GM18858 (cell line): ENCODE results near the gene LYZL6.
"Not testable (repeated sequence)": the region's sequence is repeated elsewhere in the genome, so short reads cannot be mapped to it uniquely, and the experiment has no call there.

Source experiments
- ATAC-seq: cut with Tn5 transposase; IDR thresholded peaks from one replicate; pipeline ENCODE4 v1.9.1; 2021; ENCODE audit not compliant: unreplicated experiment

LYZL6 gene

DNA sequence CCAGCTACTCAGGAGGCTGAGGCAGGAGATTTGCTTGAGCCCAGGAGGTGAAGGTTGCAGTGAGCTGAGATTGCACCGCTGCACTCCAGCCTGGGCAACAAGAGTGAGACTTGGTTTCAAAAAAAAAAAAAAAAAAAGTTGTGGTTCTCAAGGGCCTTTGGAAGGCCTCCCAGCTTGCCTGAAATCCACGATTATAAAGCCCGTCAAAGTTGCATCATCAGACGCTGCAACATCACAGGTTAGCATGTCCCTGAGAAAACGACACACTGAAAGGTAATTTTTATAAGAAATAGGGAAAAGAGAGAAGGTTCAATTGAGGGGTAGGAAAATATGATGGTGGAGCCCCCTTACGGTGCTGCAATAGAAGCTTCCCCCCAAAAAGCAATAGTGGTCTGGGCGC, 4.6 kb upstream of the LYZL6 start:
- no peak for ATAC-seq

DNA sequence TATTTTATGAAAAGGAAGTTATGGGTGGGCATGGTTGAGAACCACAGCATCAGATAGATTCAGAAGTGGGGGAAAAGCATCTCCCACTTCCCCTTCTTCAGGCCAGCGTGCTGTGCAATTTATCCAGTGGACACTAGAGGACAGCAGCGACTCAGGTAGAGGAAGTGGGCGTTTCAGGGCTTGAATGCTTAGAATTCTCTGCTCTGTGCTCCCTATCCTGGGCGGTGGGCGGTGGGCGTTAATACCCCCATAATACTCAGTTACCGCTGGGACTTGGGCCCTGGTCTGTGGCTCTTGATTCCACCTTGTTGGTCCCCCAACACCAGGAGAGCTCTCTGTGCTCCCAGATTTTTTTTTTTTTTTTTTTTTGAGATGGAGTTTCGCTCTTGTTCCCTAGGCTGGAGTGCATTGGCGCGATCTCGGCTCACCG, 3.7 kb upstream of the LYZL6 start:
- no peak for ATAC-seq

DNA sequence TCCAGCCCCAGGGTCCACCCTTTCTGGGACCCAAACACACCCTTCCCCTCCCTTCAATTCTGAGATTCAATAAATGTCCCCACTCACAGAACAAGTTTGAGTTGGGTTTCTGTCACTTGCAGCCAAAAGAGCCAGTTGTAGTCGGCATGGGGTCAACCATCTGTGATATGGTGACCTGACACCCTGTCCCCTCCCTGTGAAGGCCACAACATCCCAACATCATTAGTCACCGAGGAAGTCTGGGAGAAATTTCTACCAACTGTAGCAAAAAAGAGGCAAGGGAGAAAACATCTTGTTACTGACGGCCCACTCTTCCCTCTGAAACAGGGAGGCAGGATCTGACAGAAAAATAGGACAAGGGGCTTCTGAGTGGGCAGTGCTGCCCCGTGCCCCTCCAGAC, 638 bp upstream of the LYZL6 start:
- no peak for ATAC-seq

- ATAC-seq, result no peak
Measured at GRCh38 chr17:35942588-35943186, 826 bp downstream of the LYZL6 start.

- not testable (repeated sequence) for ATAC-seq
Measured at GRCh38 chr17:35938492-35938891, 5.0 kb downstream of the LYZL6 start.

GRCh38 chr17:35936063-35936462, 7.5 kb downstream of the LYZL6 start:
- no peak for ATAC-seq

DNA sequence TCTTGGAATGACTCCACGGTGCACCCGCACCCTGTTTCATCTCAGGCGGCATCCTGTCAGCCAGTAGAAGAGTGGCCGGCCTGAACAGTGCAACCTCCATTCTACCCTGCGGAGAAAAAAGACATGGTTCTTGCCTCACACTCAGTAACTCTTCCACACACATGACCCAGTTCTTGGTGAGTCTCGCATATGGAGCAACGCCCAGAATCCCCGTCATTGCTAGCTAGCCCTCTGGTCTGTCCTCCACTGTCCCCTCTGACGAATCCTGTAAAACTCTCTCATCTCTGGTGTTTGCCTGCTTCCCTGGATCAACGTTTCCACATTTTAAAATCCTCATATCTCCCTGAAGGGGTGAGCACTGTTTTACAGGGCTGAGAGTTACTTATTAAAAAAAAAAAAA, 8.8 kb downstream of the LYZL6 start:
- no peak for ATAC-seq

GRCh38 chr17:35932586-35932985, 10.9 kb downstream of the LYZL6 start:
- no peak for ATAC-seq

DNA sequence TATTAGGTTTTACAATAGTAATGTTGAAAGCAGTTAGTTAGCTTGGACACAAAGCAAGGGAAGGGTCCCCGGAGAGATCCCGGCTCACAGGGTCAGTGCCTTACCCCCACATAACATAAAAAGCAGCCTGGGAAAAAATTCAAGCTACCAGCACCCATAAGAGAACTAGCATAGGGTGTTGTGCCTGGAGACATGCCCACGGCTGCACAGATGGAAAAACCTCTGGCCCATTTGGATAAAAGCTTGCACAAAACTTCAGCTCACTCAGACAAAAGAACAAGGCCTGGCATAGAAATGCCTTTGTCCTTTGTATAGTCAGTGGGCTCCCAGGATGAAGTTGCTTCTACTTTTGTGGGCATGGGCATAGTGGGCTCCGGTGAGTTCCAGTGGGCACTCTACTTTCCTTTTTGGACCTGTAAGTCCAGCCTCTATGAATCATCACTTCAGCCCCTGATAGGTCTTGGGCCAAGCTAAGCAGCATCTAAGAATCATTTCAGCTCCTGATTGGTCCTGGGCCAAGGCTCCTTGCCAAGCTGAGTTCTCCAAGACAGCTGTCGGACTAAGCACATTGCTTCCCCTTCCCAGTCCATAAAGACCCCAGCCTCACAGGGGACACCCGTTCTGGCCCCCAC, 11.6 kb downstream of the LYZL6 start:
- no peak for ATAC-seq

- no peak for ATAC-seq
Measured at GRCh38 chr17:35930211-35931065, 13.1 kb downstream of the LYZL6 start, which contains the start of gene RDM1. Gene RDM1, minus strand, starts transcription at chr17:35930773. Its CDS starts 46 bp downstream, at chr17:35930727.

- no peak for ATAC-seq
Measured at GRCh38 chr17:35927714-35928113, 15.8 kb downstream of the LYZL6 start.

DNA sequence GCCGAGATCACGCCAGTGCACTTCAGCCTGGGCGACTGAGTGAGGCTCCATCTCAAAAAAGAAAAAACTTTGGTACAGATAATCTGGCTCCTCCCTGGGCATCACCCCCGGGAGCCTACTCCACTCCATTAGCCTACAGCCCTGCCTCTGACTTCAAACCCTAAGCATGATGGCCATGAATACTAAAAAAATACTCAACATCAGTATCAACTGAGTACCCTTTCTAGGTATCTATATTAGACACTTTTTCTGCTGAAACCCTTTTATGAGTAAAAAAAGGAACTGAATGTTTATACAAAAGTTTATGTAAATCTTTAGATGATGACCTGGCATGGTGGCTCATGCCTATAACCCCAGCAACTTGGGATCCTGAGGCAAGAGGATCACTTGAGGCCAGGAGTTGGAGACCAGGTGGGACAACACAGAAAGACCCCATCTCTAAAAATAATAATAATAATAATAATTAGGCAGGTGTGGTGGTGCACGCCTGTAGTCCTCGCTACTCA, 19.9 kb downstream of the LYZL6 start:
- no peak for ATAC-seq

- ATAC-seq, result no peak
Measured at GRCh38 chr17:35920229-35920628, 23.3 kb downstream of the LYZL6 start.

GRCh38 chr17:35918665-35919064, 24.8 kb downstream of the LYZL6 start:
- no peak for ATAC-seq

- ATAC-seq, result no peak
Measured at GRCh38 chr17:35917519-35918213, 25.8 kb downstream of the LYZL6 start.

DNA sequence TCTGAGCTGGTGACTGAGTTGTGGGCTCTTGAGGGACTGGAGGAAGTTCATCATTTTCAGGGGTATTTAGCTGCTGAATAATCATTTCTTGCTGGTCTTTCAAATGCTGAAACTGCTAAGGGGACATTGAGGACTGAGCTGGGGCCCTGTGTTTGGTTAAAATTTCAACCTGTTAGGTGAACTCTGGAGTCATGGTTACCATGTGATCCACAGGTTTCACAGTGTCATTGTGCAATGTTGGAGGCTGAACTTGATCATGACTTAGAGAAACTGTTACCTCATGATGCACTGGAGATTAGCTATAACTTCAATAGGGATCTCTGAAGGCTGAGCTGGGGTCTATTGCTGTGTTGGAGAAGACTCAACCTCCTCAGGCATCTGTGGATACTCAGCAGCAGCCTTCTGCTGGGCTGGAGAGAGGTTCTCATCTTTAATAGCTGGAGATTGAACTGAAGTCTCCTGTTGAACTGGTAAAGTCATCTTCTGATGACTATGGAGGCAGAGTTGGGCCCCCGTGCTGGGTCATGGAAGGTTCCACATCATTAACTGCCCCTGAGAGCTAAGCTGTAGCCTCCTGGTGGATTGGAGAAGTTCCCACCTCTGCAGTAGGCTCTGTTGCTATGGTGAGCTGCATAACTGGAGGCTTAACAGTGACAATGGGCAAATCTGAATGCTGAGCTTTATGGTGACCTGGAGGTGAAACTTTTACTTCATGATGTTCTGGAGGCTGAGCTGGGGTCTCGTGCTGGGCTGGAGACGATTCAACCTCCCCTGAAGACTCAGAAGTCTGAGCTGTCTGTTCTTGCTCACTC, 28.2 kb downstream of the LYZL6 start:
- no peak for ATAC-seq

GRCh38 chr17:35914354-35914753, 29.2 kb downstream of the LYZL6 start:
- no peak for ATAC-seq

GRCh38 chr17:35913609-35914008, 29.9 kb downstream of the LYZL6 start:
- no peak for ATAC-seq

DNA sequence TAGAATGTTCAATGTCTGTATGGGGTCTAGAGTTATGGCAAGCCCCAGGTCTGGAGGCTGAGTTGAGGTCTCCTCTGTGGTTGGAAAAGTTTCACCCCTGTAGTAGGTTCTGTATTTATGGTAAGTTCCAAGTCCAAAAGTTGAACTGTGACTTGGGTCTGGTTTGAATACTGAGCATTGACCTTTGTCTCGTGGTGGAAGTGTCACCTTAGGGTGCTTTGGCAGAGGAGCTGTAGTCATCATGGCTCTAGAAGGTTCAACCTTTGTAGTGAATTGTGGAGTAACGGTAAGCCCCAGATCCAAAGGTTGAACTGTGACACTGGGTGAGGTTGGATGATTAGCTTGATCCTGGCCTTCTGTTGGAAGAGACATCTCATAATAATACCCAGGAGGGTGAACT, 30.6 kb downstream of the LYZL6 start:
- ATAC-seq, result no peak

DNA sequence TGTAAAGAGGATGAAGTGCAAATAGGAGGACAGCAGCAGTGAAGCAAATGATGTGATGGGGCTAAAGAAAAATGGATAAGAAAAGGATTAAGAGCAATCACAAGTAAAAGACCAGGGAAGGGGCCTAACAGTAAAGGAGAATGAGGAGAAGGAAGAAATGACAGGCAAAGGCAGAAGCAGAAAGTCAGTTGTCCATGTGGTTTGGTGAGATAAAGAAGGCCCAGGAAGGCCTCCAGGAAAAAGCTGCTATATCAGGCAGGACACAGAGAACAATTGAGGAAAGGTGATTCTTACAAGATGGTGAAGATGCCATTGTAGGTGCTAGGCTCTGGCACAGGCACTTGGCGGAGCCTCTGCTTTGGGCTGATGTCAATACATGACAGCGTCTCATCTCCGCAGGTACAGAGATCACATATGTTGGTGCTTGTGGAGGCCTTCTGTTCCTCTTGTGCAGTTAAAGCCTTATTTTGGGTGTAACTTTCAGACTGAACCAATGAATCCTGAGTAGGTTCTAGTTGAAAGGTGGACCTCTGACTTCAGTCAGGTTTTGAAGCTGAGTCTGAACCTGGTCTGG, 31.1 kb downstream of the LYZL6 start:
- ATAC-seq, result no peak
